Endodermal cell (in vitro differentiated cells): ENCODE measurements around the gene CORO2A. TPM values are rescaled to one million over a fixed set of nuclear protein-coding genes. Genes with fewer than 3 reads are reported as not detected.

ENCODE experiments used
- DNase-seq: peaks from one replicate; pipeline ENCODE4 v3.0.0-alpha.2; 2017
- H3K27ac ChIP-seq: 2 replicates; pipeline ENCODE4 v1.5.1; 2013; ENCODE audit warnings: mild to moderate bottlenecking, low read depth, low read length, moderate library complexity
- H3K27me3 ChIP-seq: 2 replicates; pipeline ENCODE4 v1.6.1; 2013; ENCODE audit warnings: mild to moderate bottlenecking, low read length, moderate library complexity; ENCODE audit not compliant: insufficient read depth, control insufficient read depth, poor library complexity, severe bottlenecking
- H3K36me3 ChIP-seq: 2 replicates; pipeline ENCODE4 v1.7.0; 2013; ENCODE audit warnings: mild to moderate bottlenecking, low read length, moderate library complexity; ENCODE audit not compliant: control insufficient read depth, insufficient read depth
- H3K4me1 ChIP-seq: one replicate; pipeline ENCODE4 v1.7.0; 2013; ENCODE audit warnings: low read length; ENCODE audit not compliant: control insufficient read depth, insufficient read depth
- H3K4me3 ChIP-seq: 2 replicates; pipeline ENCODE4 v1.5.1; 2013; ENCODE audit warnings: mild to moderate bottlenecking, low read length, moderate library complexity
- H3K9ac ChIP-seq: 2 replicates; pipeline ENCODE4 v1.6.1; 2013; ENCODE audit warnings: mild to moderate bottlenecking, low read length, moderate library complexity; ENCODE audit not compliant: poor library complexity, severe bottlenecking; ENCODE audit errors: extremely low read depth
- H3K9me3 ChIP-seq: 2 replicates; pipeline ENCODE4 v1.6.1; 2013; ENCODE audit warnings: mild to moderate bottlenecking, low read length, moderate library complexity; ENCODE audit not compliant: control insufficient read depth
- H3K27ac Mint-ChIP-seq: 2 replicates; pipeline ENCODE4 v1.8.0; 2020; ENCODE audit warnings: mixed read lengths
- H3K27me3 Mint-ChIP-seq: 2 replicates; pipeline ENCODE4 v1.8.0; 2021; ENCODE audit warnings: mild to moderate bottlenecking, mixed read lengths; ENCODE audit not compliant: insufficient read depth
- H3K36me3 Mint-ChIP-seq: 2 replicates; pipeline ENCODE4 v1.8.0; 2020; ENCODE audit warnings: low read depth, mixed read lengths
- H3K4me1 Mint-ChIP-seq: 2 replicates; pipeline ENCODE4 v1.8.0; 2020; ENCODE audit warnings: mixed read lengths
- H3K4me3 Mint-ChIP-seq: 2 replicates; pipeline ENCODE4 v1.8.0; 2020; ENCODE audit warnings: mild to moderate bottlenecking, moderate library complexity, mixed read lengths
- H3K9me3 Mint-ChIP-seq: 2 replicates; pipeline ENCODE4 v1.8.0; 2020; ENCODE audit warnings: mild to moderate bottlenecking, mixed read lengths
- CTCF ChIP-seq: fragments of 200-600 bp; sonication (generic); conservative IDR thresholded peaks from 2 replicates; pipeline ENCODE4 v1.5.0; 2021; ENCODE audit warnings: antibody characterized with exemption, mild to moderate bottlenecking
- WGBS, 2 experiments: methylation state at CpG; one replicate each; pipeline versions ENCODE4 v1.1.5 to v1.1.7; 2013; ENCODE audit warnings: missing lambda C conversion rate in 2 of 2, mixed read lengths in 1 of 2; ENCODE audit not compliant: insufficient coverage in 1 of 2, insufficient read length in 1 of 2; 5-methylcytosine and 5-hydroxymethylcytosine counted together
- total RNA-seq, 2 donors: library from RNA; stranded (reverse); fragmentation: NEBNext Ultra II Directional in 1 of 2; extraction: Animal tissue kit (Norgen Biotek cat#: 25700) in 1 of 2; gene quantifications; 2 replicates in 1 of 2; 3 replicates in 1 of 2; pipeline ENCODE4 v1.2.1, GENCODE V29; 2021

The CORO2A gene
- total RNA-seq, 2 donors from 2014 or later, result 21.0 to 22.8 TPM

- no peaks in the 10 kb centered on the region for H3K27me3 ChIP-seq
- Mint-ChIP-seq H3K27me3 (no peaks in the 10 kb centered on the region), H3K4me1 (no peaks in the 10 kb centered on the region), H3K36me3 (peaks cover 3% of the 10 kb centered on the region), H3K9me3 (no peaks in the 10 kb centered on the region), H3K27ac (no peak overlapping the region), H3K4me3 (no peak overlapping the region)
- WGBS, 2 experiments, result 89 to 91% methylated on average over 5 to 8 of the region's 8 CpGs
- no peak overlapping the region for H3K4me3 ChIP-seq
- no peaks in the 10 kb centered on the region for H3K4me1 ChIP-seq
- no peaks in the 10 kb centered on the region for H3K36me3 ChIP-seq
- no peak overlapping the region for H3K9ac ChIP-seq
- no peak for DNase-seq
- no peak for TF ChIP-seq CTCF
- no peaks in the 10 kb centered on the region for H3K9me3 ChIP-seq
- no peak overlapping the region for H3K27ac ChIP-seq
Measured at GRCh38 chr9:98142925-98143481, 49.4 kb downstream of the CORO2A start.

- Histone ChIP-seq H3K27ac (no peak overlapping the region), H3K9ac (no peak overlapping the region), H3K4me3 (no peak overlapping the region), H3K36me3 (no peaks in the 10 kb centered on the region), H3K9me3 (no peaks in the 10 kb centered on the region), H3K27me3 (no peaks in the 10 kb centered on the region), H3K4me1 (no peaks in the 10 kb centered on the region)
- H3K27ac Mint-ChIP-seq, result no peak overlapping the region
- H3K4me1 Mint-ChIP-seq, result no peaks in the 10 kb centered on the region
- peaks cover 3% of the 10 kb centered on the region for H3K36me3 Mint-ChIP-seq
- H3K9me3 Mint-ChIP-seq, result no peaks in the 10 kb centered on the region
- DNase-seq, result no peak
- H3K4me3 Mint-ChIP-seq, result no peak overlapping the region
- WGBS, 2 experiments, result 90 to 95% methylated on average over 4 to 12 of the region's 13 CpGs
- no peaks in the 10 kb centered on the region for H3K27me3 Mint-ChIP-seq
- TF ChIP-seq CTCF, result no peak
Measured at GRCh38 chr9:98142182-98142907, 50.1 kb downstream of the CORO2A start.

- H3K9me3 ChIP-seq, result no peaks in the 10 kb centered on the region
- no peaks in the 10 kb centered on the region for H3K4me1 Mint-ChIP-seq
- no peaks in the 10 kb centered on the region for H3K27me3 ChIP-seq
- H3K4me3 Mint-ChIP-seq, result no peak overlapping the region
- no peak for DNase-seq
- H3K27ac ChIP-seq, result no peak overlapping the region
- no peak overlapping the region for H3K9ac ChIP-seq
- peaks cover 5% of the 10 kb centered on the region for H3K36me3 Mint-ChIP-seq
- no peaks in the 10 kb centered on the region for H3K9me3 Mint-ChIP-seq
- no peak for TF ChIP-seq CTCF
- WGBS, 2 experiments, result 90 to 92% methylated on average over 4 to 5 of the region's 5 CpGs
- peaks cover 6% of the 10 kb centered on the region for H3K36me3 ChIP-seq
- no peak overlapping the region for H3K4me3 ChIP-seq
- no peak overlapping the region for H3K27ac Mint-ChIP-seq
- no peaks in the 10 kb centered on the region for H3K27me3 Mint-ChIP-seq
- H3K4me1 ChIP-seq, result no peaks in the 10 kb centered on the region
Measured at GRCh38 chr9:98140503-98140902, 51.9 kb downstream of the CORO2A start.
